Measurements from ENCODE around the gene UPF2. TPM values are rescaled to one million over a fixed set of nuclear protein-coding genes. Genes with fewer than 3 reads are reported as not detected.

Gene UPF2
- total RNA-seq, 2 donors from 2014 or later = 10.6 to 26.0 TPM

DNA sequence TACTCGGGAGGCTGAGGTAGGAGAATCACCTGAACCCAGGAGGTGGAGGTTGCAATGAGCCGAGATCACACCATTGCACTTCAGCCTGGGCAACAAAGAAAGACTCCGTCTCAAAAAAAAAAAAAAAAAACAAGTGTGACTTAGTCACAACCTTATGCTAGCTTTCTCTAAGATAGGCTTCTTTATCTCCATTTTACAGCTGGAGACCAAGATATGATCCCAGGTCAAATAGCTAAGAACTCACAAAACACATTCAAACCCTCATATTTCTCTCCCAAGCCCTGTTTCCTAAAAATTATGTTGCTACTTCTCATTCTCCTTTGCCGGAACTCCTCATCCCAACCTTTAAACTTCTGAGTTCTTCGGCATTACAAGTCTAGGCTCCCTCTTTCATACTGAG, 13.1 kb upstream of the UPF2 start:
- no peak for ATAC-seq (ENCODE audit: insufficient number of reproducible peaks, low FRiP score, low read depth)
- Histone ChIP-seq H3K9me3 (no peaks in the 10 kb centered on the region), H3K36me3 (no peaks in the 10 kb centered on the region), H3K27me3 (replicated peaks; ENCODE audit: insufficient read depth) (no peaks in the 10 kb centered on the region), H3K27ac (no peak overlapping the region), H3K4me3 (no peak overlapping the region), H3K4me1 (ENCODE audit: control insufficient read depth in 1 of 2, low read depth in 2 of 2) (peaks cover 0 to 4% of the 10 kb centered on the region in 2 donors)
- TF ChIP-seq, protein P1, sequence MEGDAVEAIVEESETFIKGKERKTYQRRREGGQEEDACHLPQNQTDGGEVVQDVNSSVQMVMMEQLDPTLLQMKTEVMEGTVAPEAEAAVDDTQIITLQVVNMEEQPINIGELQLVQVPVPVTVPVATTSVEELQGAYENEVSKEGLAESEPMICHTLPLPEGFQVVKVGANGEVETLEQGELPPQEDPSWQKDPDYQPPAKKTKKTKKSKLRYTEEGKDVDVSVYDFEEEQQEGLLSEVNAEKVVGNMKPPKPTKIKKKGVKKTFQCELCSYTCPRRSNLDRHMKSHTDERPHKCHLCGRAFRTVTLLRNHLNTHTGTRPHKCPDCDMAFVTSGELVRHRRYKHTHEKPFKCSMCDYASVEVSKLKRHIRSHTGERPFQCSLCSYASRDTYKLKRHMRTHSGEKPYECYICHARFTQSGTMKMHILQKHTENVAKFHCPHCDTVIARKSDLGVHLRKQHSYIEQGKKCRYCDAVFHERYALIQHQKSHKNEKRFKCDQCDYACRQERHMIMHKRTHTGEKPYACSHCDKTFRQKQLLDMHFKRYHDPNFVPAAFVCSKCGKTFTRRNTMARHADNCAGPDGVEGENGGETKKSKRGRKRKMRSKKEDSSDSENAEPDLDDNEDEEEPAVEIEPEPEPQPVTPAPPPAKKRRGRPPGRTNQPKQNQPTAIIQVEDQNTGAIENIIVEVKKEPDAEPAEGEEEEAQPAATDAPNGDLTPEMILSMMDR (IDR thresholded peaks at IDR 0.05) = no peak
- no peak for DNase-seq (ENCODE audit: low spot score)

DNA sequence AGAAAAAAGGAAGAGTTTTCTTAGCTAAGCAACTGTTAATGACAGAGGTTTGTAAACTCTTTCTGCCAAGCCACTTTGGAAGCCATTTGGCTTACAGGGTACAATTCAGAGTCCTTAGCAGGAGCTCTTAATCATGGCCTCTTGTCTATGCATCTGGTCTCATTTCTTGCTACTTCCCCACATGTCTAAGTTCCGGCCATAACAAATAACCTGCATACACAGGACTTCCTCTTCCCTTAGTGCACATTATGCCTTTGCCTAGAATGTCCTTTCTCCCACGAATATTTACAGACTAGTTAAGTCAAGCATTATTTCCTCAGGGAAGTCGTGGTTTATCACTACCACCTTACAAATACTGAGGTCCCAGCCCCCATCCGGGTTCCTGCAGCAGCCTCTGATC, 8.6 kb upstream of the UPF2 start:
- ATAC-seq (ENCODE audit: insufficient number of reproducible peaks, low FRiP score, low read depth) = no peak
- no peak for DNase-seq (ENCODE audit: low spot score)
- H3K27ac ChIP-seq = no peak overlapping the region
- peaks cover 0 to 4% of the 10 kb centered on the region in 2 donors for H3K4me1 ChIP-seq (ENCODE audit: control insufficient read depth in 1 of 2, low read depth in 2 of 2)
- H3K4me3 ChIP-seq = no peak overlapping the region
- H3K36me3 ChIP-seq = no peaks in the 10 kb centered on the region
- no peaks in the 10 kb centered on the region for H3K27me3 ChIP-seq (replicated peaks; ENCODE audit: insufficient read depth)
- TF ChIP-seq, protein P1 (IDR thresholded peaks at IDR 0.05) = no peak
- no peaks in the 10 kb centered on the region for H3K9me3 ChIP-seq

DNA sequence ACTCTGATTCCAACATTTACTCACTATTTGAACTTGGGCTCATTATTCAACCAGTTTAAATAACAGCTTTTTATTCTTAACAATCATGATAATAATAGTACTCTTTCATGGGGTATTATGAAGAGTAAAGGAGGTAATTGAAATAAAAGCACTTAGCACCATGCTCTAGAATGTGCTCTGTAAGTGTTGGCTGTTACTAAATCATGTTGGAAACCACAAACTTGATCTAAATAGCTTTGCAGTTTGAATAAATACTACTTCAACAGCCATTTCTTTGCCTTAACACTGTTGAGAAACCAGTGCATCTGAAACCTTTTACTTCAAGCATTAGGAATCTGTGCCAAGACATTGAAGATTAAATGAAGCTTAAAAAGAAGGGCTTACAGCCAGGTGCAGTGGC, 7.9 kb upstream of the UPF2 start:
- Histone ChIP-seq H3K27me3 (replicated peaks; ENCODE audit: insufficient read depth) (no peaks in the 10 kb centered on the region), H3K27ac (no peak overlapping the region), H3K9me3 (no peaks in the 10 kb centered on the region), H3K4me3 (no peak overlapping the region), H3K4me1 (ENCODE audit: control insufficient read depth in 1 of 2, low read depth in 2 of 2) (peaks cover 0 to 4% of the 10 kb centered on the region in 2 donors), H3K36me3 (no peaks in the 10 kb centered on the region)
- DNase-seq (ENCODE audit: low spot score) (no peak), ATAC-seq (ENCODE audit: insufficient number of reproducible peaks, low FRiP score, low read depth) (no peak)
- TF ChIP-seq, protein P1 (IDR thresholded peaks at IDR 0.05) = no peak

DNA sequence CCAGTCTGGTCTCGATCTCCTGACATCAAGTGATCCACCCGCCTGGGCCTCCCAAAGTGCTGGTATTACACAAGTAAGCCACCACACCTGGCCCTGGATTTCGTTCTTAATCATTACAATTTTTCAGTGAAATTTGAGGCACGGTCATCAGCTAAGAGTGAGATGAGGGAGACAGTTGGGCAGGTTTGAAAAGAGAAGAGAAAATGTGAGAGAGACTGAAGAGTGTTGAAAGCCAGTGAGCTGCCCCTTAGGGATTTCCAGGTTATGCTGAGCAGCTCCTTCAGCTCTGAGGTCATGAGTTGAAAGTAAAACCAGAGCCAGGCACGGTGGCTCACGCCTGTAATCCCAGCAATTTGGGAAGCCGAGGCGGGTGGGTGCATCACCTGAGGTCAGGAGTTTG, 5.9 kb upstream of the UPF2 start:
- DNase-seq (ENCODE audit: low spot score) = no peak
- H3K9me3 ChIP-seq = no peaks in the 10 kb centered on the region
- TF ChIP-seq, protein P1 (IDR thresholded peaks at IDR 0.05) = no peak

GRCh38 chr10:12045596-12045995, 3.0 kb upstream of the UPF2 start:
- Histone ChIP-seq H3K4me1 (ENCODE audit: control insufficient read depth in 1 of 2, low read depth in 2 of 2) (peaks cover 8 to 18% of the 10 kb centered on the region in 2 donors), H3K9me3 (no peaks in the 10 kb centered on the region), H3K4me3 (no peak overlapping the region), H3K36me3 (no peaks in the 10 kb centered on the region), H3K27ac (no peak overlapping the region), H3K27me3 (replicated peaks; ENCODE audit: insufficient read depth) (no peaks in the 10 kb centered on the region)
- ATAC-seq (ENCODE audit: insufficient number of reproducible peaks, low FRiP score, low read depth) (no peak), DNase-seq (ENCODE audit: low spot score) (no peak)
- TF ChIP-seq, protein P1 (IDR thresholded peaks at IDR 0.05) = no peak

More for the DNA sequence above, 5.9 kb upstream of the UPF2 start:
- Histone ChIP-seq H3K4me1 (ENCODE audit: control insufficient read depth in 1 of 2, low read depth in 2 of 2) (peaks cover 0 to 2% of the 10 kb centered on the region in 2 donors), H3K4me3 (no peak overlapping the region), H3K27ac (no peak overlapping the region), H3K36me3 (no peaks in the 10 kb centered on the region), H3K27me3 (replicated peaks; ENCODE audit: insufficient read depth) (no peaks in the 10 kb centered on the region)
- no peak for ATAC-seq (ENCODE audit: insufficient number of reproducible peaks, low FRiP score, low read depth)

Measured in thoracic aorta (tissue), 2 donors.